ENCODE measurements around the gene PTGER4. TPM values are rescaled to one million over a fixed set of nuclear protein-coding genes. Genes with fewer than 3 reads are reported as not detected.

Gene PTGER4
- total RNA-seq, 1 donor from 2014 or later, result 10.3 TPM

DNA sequence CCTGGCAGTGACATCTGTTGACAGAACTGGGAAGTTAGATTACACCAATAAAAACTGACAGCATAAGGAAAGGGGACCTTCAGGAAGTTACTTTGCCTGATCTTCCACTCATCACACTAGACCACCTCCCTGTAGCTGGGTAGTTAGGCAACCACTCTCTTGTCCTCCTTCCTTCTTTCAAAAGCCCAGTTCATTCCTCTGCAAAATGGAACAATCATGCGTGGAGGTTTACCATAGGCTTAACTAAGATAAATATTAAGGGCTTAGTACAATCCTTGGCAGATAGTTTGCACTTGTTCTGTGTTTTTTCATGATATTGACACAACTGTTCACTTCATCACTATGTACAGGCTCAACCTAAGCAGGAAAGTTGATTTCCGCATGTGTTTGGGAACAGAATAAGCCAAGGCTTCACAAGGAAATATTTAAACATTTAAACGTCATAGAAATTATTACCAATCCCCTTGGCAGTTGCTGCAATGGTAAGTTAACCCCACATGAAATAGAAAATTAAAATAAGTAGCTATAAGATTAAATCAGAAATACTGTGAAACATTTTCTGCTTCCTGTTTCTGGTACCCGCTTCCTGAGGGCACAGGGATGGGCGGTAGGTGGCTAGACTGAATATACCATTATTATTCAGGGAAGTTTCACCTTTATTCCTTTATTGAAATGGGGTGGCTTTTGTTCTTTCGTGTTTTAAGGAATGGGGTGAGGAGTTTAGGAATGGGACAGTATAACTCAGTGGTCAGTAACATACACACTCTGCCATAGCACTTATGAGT, 9.9 kb upstream of the PTGER4 start:
- TF ChIP-seq, protein P1, sequence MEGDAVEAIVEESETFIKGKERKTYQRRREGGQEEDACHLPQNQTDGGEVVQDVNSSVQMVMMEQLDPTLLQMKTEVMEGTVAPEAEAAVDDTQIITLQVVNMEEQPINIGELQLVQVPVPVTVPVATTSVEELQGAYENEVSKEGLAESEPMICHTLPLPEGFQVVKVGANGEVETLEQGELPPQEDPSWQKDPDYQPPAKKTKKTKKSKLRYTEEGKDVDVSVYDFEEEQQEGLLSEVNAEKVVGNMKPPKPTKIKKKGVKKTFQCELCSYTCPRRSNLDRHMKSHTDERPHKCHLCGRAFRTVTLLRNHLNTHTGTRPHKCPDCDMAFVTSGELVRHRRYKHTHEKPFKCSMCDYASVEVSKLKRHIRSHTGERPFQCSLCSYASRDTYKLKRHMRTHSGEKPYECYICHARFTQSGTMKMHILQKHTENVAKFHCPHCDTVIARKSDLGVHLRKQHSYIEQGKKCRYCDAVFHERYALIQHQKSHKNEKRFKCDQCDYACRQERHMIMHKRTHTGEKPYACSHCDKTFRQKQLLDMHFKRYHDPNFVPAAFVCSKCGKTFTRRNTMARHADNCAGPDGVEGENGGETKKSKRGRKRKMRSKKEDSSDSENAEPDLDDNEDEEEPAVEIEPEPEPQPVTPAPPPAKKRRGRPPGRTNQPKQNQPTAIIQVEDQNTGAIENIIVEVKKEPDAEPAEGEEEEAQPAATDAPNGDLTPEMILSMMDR (conservative IDR thresholded peaks at IDR 0.05; ENCODE audit: low read depth, low read length), result no peak
- DNase-seq (ENCODE audit: low read depth), result no peak
- no peak overlapping the region for H3K4me3 ChIP-seq (ENCODE audit: low read depth, low read length)

DNA sequence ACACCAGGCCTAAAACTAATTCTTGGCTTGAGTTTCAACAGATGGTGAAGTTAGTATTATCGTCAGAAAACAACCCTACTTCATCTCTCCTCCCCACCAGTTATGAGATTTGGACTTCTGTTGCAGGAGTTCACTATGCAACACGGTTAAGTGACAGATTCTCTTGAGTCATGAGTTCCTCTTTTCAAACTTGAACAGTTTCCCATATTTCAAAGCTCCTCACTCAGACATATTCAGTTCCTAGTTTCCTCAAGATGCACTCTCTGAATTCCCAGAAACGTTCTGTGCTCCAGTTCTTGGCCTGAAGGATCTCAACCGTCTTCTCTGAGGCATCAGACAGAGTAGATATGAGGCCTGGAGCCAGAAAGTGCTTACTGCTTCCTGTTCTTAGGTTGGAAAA, 7.3 kb upstream of the PTGER4 start:
- no peak overlapping the region for H3K4me3 ChIP-seq (ENCODE audit: low read depth, low read length)
- no peak for DNase-seq (ENCODE audit: low read depth)
- TF ChIP-seq, protein P1 (conservative IDR thresholded peaks at IDR 0.05; ENCODE audit: low read depth, low read length), result no peak

GRCh38 chr5:40674661-40675235, 5.0 kb upstream of the PTGER4 start:
- DNase-seq (ENCODE audit: low read depth), result no peak
- H3K4me3 ChIP-seq (ENCODE audit: low read depth, low read length), result no peak overlapping the region
- TF ChIP-seq, protein P1 (conservative IDR thresholded peaks at IDR 0.05; ENCODE audit: low read depth, low read length), result no peak

DNA sequence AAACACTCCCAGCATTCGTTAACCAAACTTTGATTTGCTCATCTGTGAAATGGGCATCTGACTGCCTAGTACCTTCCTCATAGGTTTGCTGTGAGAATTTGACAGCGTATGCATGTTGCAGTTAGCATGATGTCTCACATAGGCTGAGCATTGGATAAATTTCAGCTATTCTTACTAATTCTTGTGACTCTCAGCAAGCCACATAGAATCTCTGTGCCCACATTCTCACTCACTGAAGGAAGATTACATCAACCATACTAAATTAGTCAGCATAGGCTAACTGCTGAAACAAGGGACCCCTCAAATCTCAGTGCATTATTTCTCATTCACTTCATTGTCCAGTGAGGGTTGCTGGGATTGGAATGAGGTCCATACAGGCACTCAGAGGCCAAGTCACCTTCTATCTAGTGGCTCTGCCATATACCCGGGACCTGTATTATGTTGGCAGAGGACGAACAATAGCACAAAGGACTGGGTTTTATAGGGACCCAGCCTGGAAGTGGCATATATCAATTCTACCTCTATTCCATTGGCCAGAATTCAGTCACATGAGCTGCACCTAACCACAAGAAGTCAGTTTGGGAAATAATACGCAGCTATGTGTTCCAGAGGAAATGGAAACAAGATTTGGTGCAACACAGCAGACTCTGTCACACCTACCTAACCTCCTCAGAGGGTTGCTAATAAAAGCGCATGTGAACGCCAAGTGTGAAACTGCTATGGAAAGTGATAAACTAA, 4.2 kb upstream of the PTGER4 start:
- no peak for DNase-seq (ENCODE audit: low read depth)
- H3K4me3 ChIP-seq (ENCODE audit: low read depth, low read length), result no peak overlapping the region
- TF ChIP-seq, protein P1 (conservative IDR thresholded peaks at IDR 0.05; ENCODE audit: low read depth, low read length), result no peak

- TF ChIP-seq, protein P1 (conservative IDR thresholded peaks at IDR 0.05; ENCODE audit: low read depth, low read length), result no peak
- H3K4me3 ChIP-seq (ENCODE audit: low read depth, low read length), result no peak overlapping the region
- DNase-seq (ENCODE audit: low read depth), result no peak
Observed at GRCh38 chr5:40676613-40677343, 2.9 kb upstream of the PTGER4 start.

GRCh38 chr5:40677456-40677855, 2.3 kb upstream of the PTGER4 start:
- no peak overlapping the region for H3K4me3 ChIP-seq (ENCODE audit: low read depth, low read length)
- TF ChIP-seq, protein P1 (conservative IDR thresholded peaks at IDR 0.05; ENCODE audit: low read depth, low read length), result no peak
- no peak for DNase-seq (ENCODE audit: low read depth)

Data from epithelial cell of proximal tubule (primary cell).